Inflammatory macrophage treated with lipopolysaccharide for 1 hour (primary cell): Measurements from ENCODE around the gene ZNF90.
"Not testable (repeated sequence)": the region's sequence is repeated elsewhere in the genome, so short reads cannot be mapped to it uniquely, and the experiment has no call there.

ENCODE experiments used
- DNase-seq, 2 donors: peaks; one replicate each; pipeline ENCODE4 v3.0.0-alpha.2; 2020 to 2022

ZNF90 gene

DNA sequence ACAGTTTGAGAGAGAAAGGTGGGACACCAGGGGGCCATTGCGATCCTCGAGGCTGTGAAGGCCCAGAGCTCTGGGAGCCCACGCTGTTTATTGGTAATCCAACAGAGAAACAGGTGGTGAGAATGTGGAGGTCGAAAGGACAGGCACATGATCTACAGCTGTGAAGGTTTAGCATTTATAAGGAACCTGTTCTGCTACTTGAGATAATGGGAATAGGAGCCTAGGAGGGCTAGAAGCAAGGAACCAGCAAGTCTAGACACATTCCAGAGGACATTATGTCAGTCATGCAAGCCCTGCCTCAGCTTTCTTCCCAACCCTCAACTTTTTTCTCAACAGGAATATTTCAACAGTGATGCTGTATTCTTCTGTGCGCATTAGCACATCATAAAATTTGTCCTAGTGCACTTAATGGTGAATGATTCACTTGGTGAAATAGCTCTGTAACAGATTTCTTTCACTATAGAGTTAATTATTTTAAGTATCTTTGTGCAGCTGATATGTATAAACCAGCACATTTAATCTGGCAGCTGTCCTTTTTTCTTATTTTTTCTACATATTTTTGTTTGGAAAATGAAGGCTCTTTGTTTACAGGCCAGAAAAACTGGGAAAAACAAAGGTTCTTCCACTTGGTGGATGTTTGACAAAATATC is 25.4 kb downstream of the ZNF90 start:
- no peak for DNase-seq

- DNase-seq, result no peak
These were observed 29.5 kb downstream of the ZNF90 start for GRCh38 chr19:20107301-20107700.

- not testable (repeated sequence) for DNase-seq
These were observed 40.5 kb downstream of the ZNF90 start for GRCh38 chr19:20118064-20118839.

DNA sequence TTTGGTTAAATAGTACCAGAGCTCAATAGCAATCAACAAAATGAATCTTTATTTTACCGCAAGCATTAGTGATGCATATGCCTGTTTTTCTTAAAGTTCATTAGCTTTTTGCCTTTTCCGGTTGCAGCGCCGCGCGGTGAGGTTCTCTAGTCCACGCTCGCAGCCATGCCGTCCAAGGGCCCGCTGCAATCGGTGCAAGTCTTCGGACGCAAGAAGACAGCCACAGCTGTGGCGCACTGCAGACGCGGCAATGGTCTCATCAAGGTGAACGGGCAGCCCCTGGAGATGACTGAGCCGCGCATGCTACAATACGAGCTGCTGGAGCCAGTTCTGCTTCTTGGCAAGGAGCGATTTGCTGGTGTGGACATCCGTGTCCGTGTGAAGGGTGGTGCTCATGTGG is 47.1 kb downstream of the ZNF90 start:
- no peak for DNase-seq

- not testable (repeated sequence) for DNase-seq
These were observed 55.1 kb downstream of the ZNF90 start for GRCh38 chr19:20132933-20133332.

- not testable (repeated sequence) for DNase-seq
These were observed 59.9 kb downstream of the ZNF90 start for GRCh38 chr19:20137714-20138113.

GRCh38 chr19:20151617-20152145 is 73.9 kb downstream of the ZNF90 start:
- no peak for DNase-seq

DNA sequence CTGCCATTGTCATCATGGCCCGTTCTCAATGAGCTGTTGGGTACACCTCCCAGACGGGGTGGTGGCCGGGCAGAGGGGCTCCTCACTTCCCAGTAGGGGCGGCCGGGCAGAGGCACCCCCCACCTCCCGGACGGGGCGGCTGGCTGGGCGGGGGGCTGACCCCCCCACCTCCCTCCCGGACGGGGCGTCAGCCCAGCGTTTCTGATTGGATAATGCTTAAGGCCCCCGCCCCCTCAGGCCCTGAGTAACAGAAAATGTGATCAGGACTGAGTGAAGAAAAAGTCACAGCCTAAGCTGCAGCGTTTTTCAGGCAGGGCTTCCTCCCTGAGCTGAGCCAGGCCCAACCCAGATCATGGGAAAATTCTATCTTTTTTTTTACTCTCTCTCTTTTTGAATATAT is 74.7 kb downstream of the ZNF90 start:
- DNase-seq, result not testable (repeated sequence)

DNA sequence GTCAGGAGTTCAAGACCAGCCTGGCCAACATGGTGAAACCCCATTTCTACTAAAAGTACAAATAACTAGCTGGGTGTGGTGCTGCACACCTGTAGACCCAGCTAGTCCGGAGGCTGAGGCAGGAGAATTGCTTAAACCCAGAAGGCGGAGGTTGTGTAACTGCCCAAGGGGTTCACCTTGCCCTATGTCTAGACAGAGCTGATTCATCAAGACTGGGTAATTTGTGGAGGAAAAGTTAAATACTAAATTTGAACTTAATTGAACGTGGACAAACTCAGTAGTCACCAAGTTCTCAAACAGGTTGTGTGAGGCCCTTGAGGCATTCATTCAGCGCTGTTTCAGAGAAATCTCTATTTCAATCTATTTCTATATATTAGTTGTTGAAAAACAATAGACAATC is 75.5 kb downstream of the ZNF90 start:
- no peak for DNase-seq

GRCh38 chr19:20154636-20155035 is 76.8 kb downstream of the ZNF90 start:
- no peak for DNase-seq

- DNase-seq, result peak in 1 of 2 donors; percentile 1
These were observed 85.0 kb downstream of the ZNF90 start for GRCh38 chr19:20162821-20163220.

GRCh38 chr19:20164456-20164855 is 86.7 kb downstream of the ZNF90 start:
- no peak for DNase-seq

GRCh38 chr19:20165971-20166592 is 88.3 kb downstream of the ZNF90 start:
- DNase-seq, result no peak

- peak; percentile 83 to 94 for DNase-seq
These were observed 89.3 kb downstream of the ZNF90 start, which contains the start of gene ZNF486 for GRCh38 chr19:20167020-20167644. ZNF486 (plus strand) TSS chr19:20167214; CDS start chr19:20167331, 117 bp downstream.

DNA sequence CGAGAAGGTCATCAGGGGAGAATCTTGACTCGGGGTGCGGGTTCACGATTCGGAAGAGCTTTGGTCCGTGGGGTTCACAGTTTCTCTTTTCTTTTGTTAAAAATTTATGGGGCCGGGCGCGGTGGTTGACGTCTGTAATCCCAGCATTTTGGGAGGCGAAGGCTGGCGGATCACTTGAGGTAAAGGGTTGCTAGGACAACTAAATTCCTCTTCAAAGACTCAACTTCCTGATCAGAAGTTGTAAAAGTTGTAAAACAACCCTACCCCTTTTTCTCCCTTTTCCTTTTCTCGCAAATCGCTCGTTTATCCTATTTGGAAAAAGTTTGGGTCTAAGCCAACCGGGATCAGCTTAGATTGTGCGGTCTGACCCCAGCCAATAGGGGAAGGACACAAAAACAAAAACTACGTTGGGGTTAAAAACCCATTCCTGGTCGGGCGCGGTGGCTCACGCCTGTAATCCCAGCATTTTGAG is 89.9 kb downstream of the ZNF90 start:
- DNase-seq, result peak; percentile 0 to 1
